Activated CD8-positive, alpha-beta memory T cell treated with anti-CD3 and anti-CD28 coated beads for 48 hours (primary cell): ENCODE results near the gene H3-3A.

Source experiments
- DNase-seq, 3 experiments: peaks; one replicate each; pipeline ENCODE4 v3.0.0-alpha.2; 2020; ENCODE audit warnings: low read depth in 2 of 3, low spot score in 2 of 3

The H3-3A gene

GRCh38 chr1:226062558-226063223 lies at the start of gene H3-3A:
H3-3A (plus strand) TSS chr1:226062716; CDS start chr1:226064352, 1,636 bp downstream.
- DNase-seq = peak; percentile 93 to 99 (median 98)

GRCh38 chr1:226017070-226017469 lies 45.4 kb upstream of the H3-3A start:
- no peak for DNase-seq

DNA sequence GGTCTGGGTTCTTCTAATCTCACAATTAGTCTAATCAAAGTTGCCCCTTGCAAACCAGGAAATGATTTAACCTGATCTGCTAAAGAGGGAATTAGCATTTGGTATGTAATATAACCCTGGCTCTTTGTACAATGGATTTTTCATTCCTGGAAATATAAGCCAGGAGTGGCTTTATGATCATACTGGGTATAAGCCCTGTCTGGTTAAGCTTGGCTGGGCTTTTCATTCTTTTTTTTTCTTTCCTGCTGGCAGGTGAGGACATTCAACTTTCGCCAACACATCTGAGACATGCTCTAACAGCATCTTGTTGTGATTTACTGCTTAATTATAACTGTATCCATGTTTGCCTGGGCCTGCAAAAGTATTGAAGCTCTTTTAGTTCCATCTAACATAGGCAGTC lies 42.9 kb upstream of the H3-3A start:
- DNase-seq = no peak

DNA sequence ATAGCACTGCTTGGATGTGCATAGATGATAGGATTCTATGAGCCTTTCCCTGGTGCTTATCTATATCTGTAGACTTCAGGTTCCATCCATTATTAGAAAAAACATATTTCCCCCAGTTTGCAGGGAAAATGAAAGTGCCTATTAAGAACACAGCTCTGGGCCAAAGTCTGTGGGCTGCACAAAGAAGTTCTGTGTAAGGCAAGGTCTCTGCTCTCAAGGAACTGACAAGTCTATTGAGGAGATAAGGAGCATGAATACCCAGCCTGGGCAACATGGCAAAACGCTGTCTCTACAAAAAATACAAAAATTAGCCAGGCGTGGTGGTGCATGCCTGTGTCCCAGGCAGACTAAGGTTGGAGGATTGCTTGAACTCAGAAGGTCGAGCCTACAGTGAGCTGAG lies 41.1 kb upstream of the H3-3A start:
- no peak for DNase-seq

- no peak for DNase-seq
These were observed 40.7 kb upstream of the H3-3A start for GRCh38 chr1:226021801-226022200.

DNA sequence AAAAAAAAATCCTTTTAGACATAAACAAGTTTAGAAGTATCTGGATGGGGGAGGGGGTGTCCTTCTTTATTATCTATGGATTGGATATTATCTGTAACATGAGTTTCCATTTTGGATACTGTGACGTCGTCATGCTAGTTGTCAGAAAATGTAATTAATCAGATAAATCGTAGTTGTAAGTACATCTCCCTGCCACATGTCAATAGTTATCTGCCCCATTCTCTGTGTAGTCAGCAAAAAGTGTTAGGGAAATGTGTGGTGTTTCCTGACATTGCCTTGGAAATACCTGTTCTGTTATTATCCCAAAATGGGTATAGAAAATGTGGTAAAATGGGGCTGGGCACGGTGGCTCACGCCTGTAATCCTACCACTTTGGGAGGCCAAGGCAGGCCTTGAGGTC lies 38.8 kb upstream of the H3-3A start:
- DNase-seq = no peak

GRCh38 chr1:226026833-226027232 lies 35.7 kb upstream of the H3-3A start:
- DNase-seq = no peak

- DNase-seq = no peak
These were observed 34.8 kb upstream of the H3-3A start for GRCh38 chr1:226027538-226028217.

GRCh38 chr1:226029093-226029496 lies 33.4 kb upstream of the H3-3A start:
- DNase-seq = no peak

- no peak for DNase-seq
These were observed 32.8 kb upstream of the H3-3A start for GRCh38 chr1:226029568-226030225.

- no peak for DNase-seq
These were observed 28.9 kb upstream of the H3-3A start for GRCh38 chr1:226033582-226033981.

DNA sequence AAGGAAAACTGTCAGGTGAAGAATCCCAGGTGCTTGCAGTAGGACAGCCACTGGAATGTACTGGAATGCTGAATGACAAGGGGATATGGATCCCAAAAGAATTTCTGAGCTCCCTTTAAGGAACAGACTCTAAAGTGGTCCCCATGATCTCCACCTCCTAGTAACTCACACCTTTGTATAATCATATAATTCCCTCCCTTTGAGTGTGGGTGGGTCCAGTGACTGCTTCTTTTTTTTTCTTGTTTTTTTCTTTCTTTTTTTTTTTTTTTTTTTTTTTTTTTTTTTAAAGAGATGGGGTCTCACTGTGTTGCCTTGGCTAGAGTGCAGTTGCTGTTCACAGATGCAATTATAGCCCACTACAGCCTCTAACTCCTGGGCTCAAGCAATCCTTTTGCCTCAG lies 28.5 kb upstream of the H3-3A start:
- DNase-seq = no peak

- no peak for DNase-seq
These were observed 28.0 kb upstream of the H3-3A start for GRCh38 chr1:226034482-226034881.

GRCh38 chr1:226035915-226036314 lies 26.6 kb upstream of the H3-3A start:
- no peak for DNase-seq

- no peak for DNase-seq
These were observed 23.9 kb upstream of the H3-3A start for GRCh38 chr1:226038661-226039060.

DNA sequence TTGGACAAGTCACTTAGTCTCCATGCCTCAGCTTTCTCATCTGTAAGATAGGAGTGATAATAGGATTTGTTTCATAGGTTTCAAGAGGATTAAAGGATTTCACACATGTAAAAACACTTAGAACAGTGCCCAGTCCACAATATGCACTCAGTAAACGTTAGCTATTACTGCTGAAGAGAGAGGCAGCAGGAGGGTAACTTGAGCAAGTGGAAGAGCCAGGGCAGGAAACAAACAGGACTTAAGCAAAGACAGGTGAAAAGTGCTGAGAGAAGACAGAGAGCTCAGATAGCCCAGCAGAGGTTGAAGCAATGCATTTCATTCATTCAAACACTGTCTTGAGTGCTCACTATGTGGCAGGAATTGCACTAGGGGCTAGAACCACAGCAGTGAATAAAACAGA lies 21.1 kb upstream of the H3-3A start:
- no peak for DNase-seq

GRCh38 chr1:226044514-226045101 lies 17.9 kb upstream of the H3-3A start:
- DNase-seq = no peak

GRCh38 chr1:226046240-226046639 lies 16.3 kb upstream of the H3-3A start:
- DNase-seq = no peak

- DNase-seq = no peak
These were observed 15.0 kb upstream of the H3-3A start for GRCh38 chr1:226047495-226047894.

DNA sequence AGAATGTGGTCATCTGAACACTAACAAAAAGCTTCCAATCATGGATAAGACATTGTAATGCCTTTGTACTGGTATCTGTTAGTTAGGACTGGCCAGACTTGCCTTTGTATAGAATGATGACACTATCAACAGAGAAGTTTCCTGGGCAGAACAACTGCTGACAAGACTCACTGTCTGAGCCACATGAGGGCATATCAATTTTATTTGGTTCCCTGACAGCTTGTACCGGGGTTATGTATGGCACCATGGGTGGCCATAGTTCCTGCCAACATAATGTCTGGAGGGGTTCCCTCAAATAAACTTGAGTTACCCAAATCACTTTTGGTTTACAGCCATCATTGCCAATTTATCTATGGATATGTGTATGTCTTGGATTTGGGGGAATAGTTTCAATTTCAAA lies 13.6 kb upstream of the H3-3A start:
- no peak for DNase-seq

- DNase-seq = no peak
These were observed 12.4 kb upstream of the H3-3A start for GRCh38 chr1:226050133-226050532.

DNA sequence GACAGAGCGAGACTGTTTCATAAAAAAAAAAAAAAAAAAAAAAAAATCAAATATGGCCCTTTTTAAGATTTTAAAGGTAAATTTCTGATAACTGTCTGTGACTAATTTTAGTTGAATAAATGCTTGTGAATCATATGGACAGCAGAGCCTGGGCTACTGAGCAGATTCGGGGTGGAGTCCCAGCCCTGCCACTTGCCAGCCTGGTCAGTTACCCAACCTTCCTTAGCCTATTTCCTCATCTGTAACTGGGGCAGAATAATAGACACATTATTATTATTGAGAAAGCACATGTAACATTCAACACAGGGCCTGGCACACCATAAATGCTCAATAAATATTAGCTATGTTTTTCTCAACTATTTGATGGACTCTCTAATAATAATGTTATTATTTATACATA lies 11.2 kb upstream of the H3-3A start:
- DNase-seq = no peak
